GM12892 (cell line): Measurements from ENCODE around the gene SRSF3.

ENCODE experiments used
- POLR2A ChIP-seq: IDR thresholded peaks from 2 replicates; pipeline ENCODE4 v1.6.1; 2011; ENCODE audit warnings: low read depth, low read length, control low read depth
- TAF1 ChIP-seq: IDR thresholded peaks from 2 replicates; pipeline ENCODE4 v1.6.1; 2011; ENCODE audit warnings: low read depth, mild to moderate bottlenecking, control low read depth, low read length, borderline replicate concordance

- TF ChIP-seq POLR2A (no peak), TAF1 (no peak)
Measured at GRCh38 chr6:36586606-36587005, 7.6 kb upstream of the SRSF3 start.
